Stomach (tissue), 4 donors: Measurements from ENCODE around the gene SH3PXD2A.

Experiments used
- CTCF ChIP-seq, 7 experiments: fragments of 450-650 bp in 4 of 7; fragments of 200-600 bp in 3 of 7; sonication (generic) in 3 of 7; IDR thresholded peaks; one replicate each; pipeline ENCODE4 v1.5.1; 2016 to 2019; ENCODE audit warnings: antibody characterized with exemption in 7 of 7, control low read depth in 2 of 7, mild to moderate bottlenecking in 1 of 7
- EP300 ChIP-seq: sonication (generic); formaldehyde crosslinking; IDR thresholded peaks from one replicate; pipeline ENCODE4 v1.6.1; 2017; ENCODE audit warnings: antibody characterized with exemption
- POLR2A ChIP-seq, 4 donors: fragments of 450-650 bp; IDR thresholded peaks; one replicate each; pipeline ENCODE4 v1.6.1; 2016; ENCODE audit warnings: antibody characterized with exemption in 4 of 4, control low read depth in 2 of 4, mild to moderate bottlenecking in 1 of 4, moderate library complexity in 1 of 4
- POLR2AphosphoS5 ChIP-seq, 3 donors: sonication (generic); formaldehyde crosslinking; IDR thresholded peaks; one replicate each; pipeline ENCODE4 v1.6.1; 2016; ENCODE audit warnings: antibody characterized with exemption in 3 of 3

GRCh38 chr10:103855852-103856796 is 748 bp upstream of the SH3PXD2A start:
- TF ChIP-seq CTCF (IDR thresholded peaks at IDR 0.05) (no peak), POLR2A (IDR thresholded peaks at IDR 0.05) (no peak), POLR2AphosphoS5 (IDR thresholded peaks at IDR 0.05) (no peak), EP300 (no peak)
